Tibial artery (tissue), 4 donors: ENCODE data around the gene THSD4.

ENCODE experiments used
- DNase-seq, 2 donors: peaks; one replicate each; pipeline ENCODE4 v3.0.0-alpha.2; 2019
- H3K27ac ChIP-seq, 2 donors: fragments of 200-600 bp; sonication (generic) in 1 of 2; 1 replicate in 1 of 2; 2 replicates in 1 of 2; pipeline ENCODE4 v1.5.1; 2018 to 2019; ENCODE audit warnings: mild to moderate bottlenecking in 1 of 2
- H3K27me3 ChIP-seq, 2 donors: fragments of 200-600 bp; sonication (generic) in 1 of 2; one replicate each; pipeline versions ENCODE4 v1.5.1 to v1.6.0; 2016 to 2019
- H3K36me3 ChIP-seq, 3 donors: fragments of 200-600 bp; sonication (generic) in 2 of 3; one replicate each; pipeline ENCODE4 v1.5.1; 2016 to 2019; ENCODE audit warnings: mild to moderate bottlenecking in 2 of 3
- H3K4me1 ChIP-seq, 4 donors: fragments of 200-600 bp; sonication (generic) in 2 of 4; 1 replicate in 3 of 4; 2 replicates in 1 of 4; pipeline ENCODE4 v1.5.1; 2016 to 2019
- H3K4me3 ChIP-seq, 2 donors: fragments of 200-600 bp; sonication (generic) in 1 of 2; 1 replicate in 1 of 2; 2 replicates in 1 of 2; pipeline ENCODE4 v1.5.1; 2018 to 2019; ENCODE audit warnings: mild to moderate bottlenecking in 2 of 2
- H3K9me3 ChIP-seq, 3 donors: fragments of 200-600 bp; sonication (generic) in 1 of 3; one replicate each; pipeline ENCODE4 v1.5.1; 2016 to 2019
- intact Hi-C: fragments of 100-400 bp; cut with DNase I; formaldehyde crosslinking; loops from one replicate; pipeline ENCODE4 v1.15.0; 2023; ENCODE audit warnings: low total_unique reads
- TF ChIP-seq, protein P1 (sequence below), 2 experiments: fragments of 200-600 bp in 1 of 2; fragments of 450-650 bp in 1 of 2; IDR thresholded peaks; one replicate each; pipeline ENCODE4 v1.5.1; 2017 to 2019; ENCODE audit warnings: antibody characterized with exemption in 2 of 2, mild to moderate bottlenecking in 1 of 2, moderate library complexity in 1 of 2

THSD4 gene

DNA sequence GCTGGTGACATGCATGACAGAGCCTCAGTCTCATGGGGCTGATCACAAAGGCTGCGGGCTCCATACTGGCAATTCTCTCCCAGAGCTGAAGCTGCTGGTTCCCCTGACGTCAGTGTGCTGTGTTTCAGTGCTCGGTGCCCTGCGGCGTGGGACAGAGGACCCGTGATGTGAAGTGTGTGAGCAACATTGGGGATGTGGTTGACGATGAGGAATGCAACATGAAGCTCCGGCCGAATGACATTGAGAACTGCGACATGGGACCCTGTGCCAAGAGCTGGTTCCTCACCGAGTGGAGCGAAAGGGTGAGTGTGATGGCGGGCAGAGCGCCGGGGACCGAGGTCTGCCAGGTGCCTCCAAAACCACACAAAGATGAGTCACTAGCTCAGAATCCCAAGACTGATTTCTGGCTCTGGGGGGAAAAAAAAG lies 633.0 kb downstream of the THSD4 start:
- TF ChIP-seq, protein P1, sequence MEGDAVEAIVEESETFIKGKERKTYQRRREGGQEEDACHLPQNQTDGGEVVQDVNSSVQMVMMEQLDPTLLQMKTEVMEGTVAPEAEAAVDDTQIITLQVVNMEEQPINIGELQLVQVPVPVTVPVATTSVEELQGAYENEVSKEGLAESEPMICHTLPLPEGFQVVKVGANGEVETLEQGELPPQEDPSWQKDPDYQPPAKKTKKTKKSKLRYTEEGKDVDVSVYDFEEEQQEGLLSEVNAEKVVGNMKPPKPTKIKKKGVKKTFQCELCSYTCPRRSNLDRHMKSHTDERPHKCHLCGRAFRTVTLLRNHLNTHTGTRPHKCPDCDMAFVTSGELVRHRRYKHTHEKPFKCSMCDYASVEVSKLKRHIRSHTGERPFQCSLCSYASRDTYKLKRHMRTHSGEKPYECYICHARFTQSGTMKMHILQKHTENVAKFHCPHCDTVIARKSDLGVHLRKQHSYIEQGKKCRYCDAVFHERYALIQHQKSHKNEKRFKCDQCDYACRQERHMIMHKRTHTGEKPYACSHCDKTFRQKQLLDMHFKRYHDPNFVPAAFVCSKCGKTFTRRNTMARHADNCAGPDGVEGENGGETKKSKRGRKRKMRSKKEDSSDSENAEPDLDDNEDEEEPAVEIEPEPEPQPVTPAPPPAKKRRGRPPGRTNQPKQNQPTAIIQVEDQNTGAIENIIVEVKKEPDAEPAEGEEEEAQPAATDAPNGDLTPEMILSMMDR (IDR thresholded peaks at IDR 0.05): no peak
- H3K27me3 ChIP-seq: no peaks in the 10 kb centered on the region

GRCh38 chr15:71749500-71749899 lies 634.2 kb downstream of the THSD4 start:
- Histone ChIP-seq H3K27me3 (no peaks in the 10 kb centered on the region), H3K4me3 (no peak overlapping the region), H3K4me1 (peaks cover 0 to 20% (median 15%) of the 10 kb centered on the region in 4 donors), H3K36me3 (peaks cover 0 to 29% (median 0%) of the 10 kb centered on the region in 3 donors), H3K9me3 (no peaks in the 10 kb centered on the region), H3K27ac (no peak overlapping the region)
- no peak for DNase-seq
- intact Hi-C loops: loop anchor here (5.0 to 10.0 kb wide), 2 partner anchors 53 to 405 kb away; no protein-coding TSS in a partner anchor
- TF ChIP-seq, protein P1 (IDR thresholded peaks at IDR 0.05): no peak

More for the DNA sequence above, 633.0 kb downstream of the THSD4 start:
- Histone ChIP-seq H3K4me1 (peaks cover 0 to 17% (median 13%) of the 10 kb centered on the region in 4 donors), H3K36me3 (peaks cover 0 to 29% (median 0%) of the 10 kb centered on the region in 3 donors), H3K27ac (no peak overlapping the region), H3K4me3 (no peak overlapping the region), H3K9me3 (no peaks in the 10 kb centered on the region)
- intact Hi-C loops: loop anchor here (5.0 to 10.0 kb wide), 2 partner anchors 54 to 406 kb away; no protein-coding TSS in a partner anchor
- no peak for DNase-seq

- no peak for DNase-seq
- Histone ChIP-seq H3K27me3 (no peaks in the 10 kb centered on the region), H3K9me3 (no peaks in the 10 kb centered on the region), H3K36me3 (peaks cover 0 to 20% (median 0%) of the 10 kb centered on the region in 3 donors), H3K4me3 (no peak overlapping the region), H3K27ac (peak overlapping the region; percentile 23 to 49), H3K4me1 (peaks cover 0 to 20% (median 15%) of the 10 kb centered on the region in 4 donors)
- TF ChIP-seq, protein P1 (IDR thresholded peaks at IDR 0.05): no peak
- intact Hi-C loops: no loop called here
Measured at GRCh38 chr15:71752128-71752527, 636.9 kb downstream of the THSD4 start.

DNA sequence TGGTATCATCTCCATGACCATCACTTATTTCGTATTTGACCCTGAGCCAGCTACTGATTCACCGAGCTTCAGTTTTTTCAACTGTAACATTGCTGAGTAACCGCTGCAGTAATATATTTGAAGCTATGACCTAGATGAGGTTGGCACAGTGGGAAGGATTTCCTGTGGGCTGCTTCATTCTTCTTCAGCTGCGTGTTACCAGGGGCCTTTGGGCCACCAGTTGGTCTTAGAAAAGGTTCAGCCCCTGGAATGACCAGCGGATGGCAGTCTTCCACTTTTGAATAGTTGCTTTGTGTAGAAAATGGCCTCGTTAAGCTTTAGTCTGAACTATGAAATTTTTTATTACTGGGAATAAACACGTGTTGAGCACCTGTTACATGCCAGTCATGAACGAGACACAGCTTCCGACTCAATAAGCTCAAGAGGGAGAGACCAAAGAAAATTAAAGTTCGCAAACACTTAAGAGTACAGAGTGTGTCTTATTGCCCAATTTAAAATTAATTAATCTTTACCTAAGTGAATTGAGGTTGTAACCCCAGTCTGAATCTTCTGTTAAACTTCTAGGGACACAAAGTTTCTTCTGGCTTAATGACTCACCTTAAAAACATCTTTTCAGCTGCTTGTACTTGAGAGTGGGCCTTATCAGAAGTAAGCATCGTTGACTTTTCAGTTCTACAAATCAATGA lies 637.5 kb downstream of the THSD4 start:
- H3K36me3 ChIP-seq: peaks cover 0 to 17% (median 0%) of the 10 kb centered on the region in 3 donors
- intact Hi-C loops: no loop called here
- no peak overlapping the region for H3K4me3 ChIP-seq
- H3K4me1 ChIP-seq: peaks cover 0 to 20% (median 15%) of the 10 kb centered on the region in 4 donors
- DNase-seq: no peak
- H3K27me3 ChIP-seq: no peaks in the 10 kb centered on the region
- no peaks in the 10 kb centered on the region for H3K9me3 ChIP-seq
- TF ChIP-seq, protein P1 (IDR thresholded peaks at IDR 0.05): peak; percentile 23 to 33
- peak overlapping the region; percentile 23 to 49 for H3K27ac ChIP-seq

DNA sequence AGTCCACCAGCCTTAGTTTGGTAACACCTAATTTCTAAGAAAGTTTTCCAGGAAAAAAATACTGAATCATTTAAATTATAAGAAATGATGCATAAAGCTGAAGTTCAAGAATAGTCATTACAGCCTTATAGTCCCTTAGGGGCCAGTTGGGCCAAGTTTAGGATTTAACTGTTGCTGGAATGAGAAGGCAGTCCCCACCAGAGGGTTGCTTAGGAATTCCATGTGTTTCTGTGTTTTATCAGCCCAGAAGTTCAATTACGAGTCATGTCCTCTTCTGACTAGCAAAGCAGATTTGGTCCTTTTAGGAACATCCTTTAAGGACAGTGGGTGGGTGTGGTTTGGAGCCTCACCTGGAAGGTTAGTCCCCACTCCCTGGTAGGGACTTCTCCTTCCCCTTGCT lies 638.1 kb downstream of the THSD4 start:
- TF ChIP-seq, protein P1 (IDR thresholded peaks at IDR 0.05): no peak
- no peaks in the 10 kb centered on the region for H3K27me3 ChIP-seq
- H3K27ac ChIP-seq: peak overlapping the region; percentile 23 to 49
- H3K36me3 ChIP-seq: peaks cover 0 to 17% (median 0%) of the 10 kb centered on the region in 3 donors
- H3K9me3 ChIP-seq: no peaks in the 10 kb centered on the region
- DNase-seq: no peak
- H3K4me1 ChIP-seq: peaks cover 0 to 20% (median 15%) of the 10 kb centered on the region in 4 donors
- intact Hi-C loops: no loop called here
- H3K4me3 ChIP-seq: no peak overlapping the region
